Natural killer cell treated with Interleukin-12 subunit alpha and Interleukin-12 subunit beta and Interleukin-15 and Interleukin-18, amount 100 ng/mL, for 72 hours (primary cell): ENCODE measurements around the gene CCDC9B. TPM values are rescaled to one million over a fixed set of nuclear protein-coding genes. Genes with fewer than 3 reads are reported as not detected.

Experiments used
- ATAC-seq, 2 donors: fragments of 150-1000 bp; cut with Tn5 transposase in 1 of 2; sonication (Bioruptor Pico), chemical (Tn5 transposase) in 1 of 2; 2 replicates each; pipeline ENCODE4 v1.10.0; 2021
- DNase-seq: peaks from one replicate; pipeline ENCODE4 v3.0.0; 2022; ENCODE audit warnings: low spot score
- H3K27ac Mint-ChIP-seq, 2 donors: 1 replicate in 1 of 2; 2 replicates in 1 of 2; pipeline ENCODE4 v1.8.0; 2022; ENCODE audit warnings: mixed read lengths in 2 of 2, mild to moderate bottlenecking in 1 of 2, moderate library complexity in 1 of 2
- H3K27me3 Mint-ChIP-seq, 2 donors: 1 replicate in 1 of 2; 2 replicates in 1 of 2; pipeline ENCODE4 v1.8.0; 2022; ENCODE audit warnings: mixed read lengths in 2 of 2
- H3K36me3 Mint-ChIP-seq: one replicate; pipeline ENCODE4 v1.8.0; 2022; ENCODE audit warnings: mixed read lengths
- H3K4me1 Mint-ChIP-seq, 2 donors: 1 replicate in 1 of 2; 2 replicates in 1 of 2; pipeline ENCODE4 v1.8.0; 2022; ENCODE audit warnings: low read depth in 2 of 2, mixed read lengths in 2 of 2, mild to moderate bottlenecking in 1 of 2
- H3K4me3 Mint-ChIP-seq: one replicate; pipeline ENCODE4 v1.8.0; 2022; ENCODE audit warnings: mixed read lengths
- H3K9me3 Mint-ChIP-seq: 2 replicates; pipeline ENCODE4 v1.8.0; 2022; ENCODE audit warnings: mixed read lengths
- total RNA-seq, 2 donors: library from RNA; stranded (reverse); gene quantifications; one replicate each; pipeline ENCODE4 v1.2.3, GENCODE V29; 2022

The CCDC9B gene
- total RNA-seq, 2 donors from 2014 or later = 0.29 to 0.47 TPM

DNA sequence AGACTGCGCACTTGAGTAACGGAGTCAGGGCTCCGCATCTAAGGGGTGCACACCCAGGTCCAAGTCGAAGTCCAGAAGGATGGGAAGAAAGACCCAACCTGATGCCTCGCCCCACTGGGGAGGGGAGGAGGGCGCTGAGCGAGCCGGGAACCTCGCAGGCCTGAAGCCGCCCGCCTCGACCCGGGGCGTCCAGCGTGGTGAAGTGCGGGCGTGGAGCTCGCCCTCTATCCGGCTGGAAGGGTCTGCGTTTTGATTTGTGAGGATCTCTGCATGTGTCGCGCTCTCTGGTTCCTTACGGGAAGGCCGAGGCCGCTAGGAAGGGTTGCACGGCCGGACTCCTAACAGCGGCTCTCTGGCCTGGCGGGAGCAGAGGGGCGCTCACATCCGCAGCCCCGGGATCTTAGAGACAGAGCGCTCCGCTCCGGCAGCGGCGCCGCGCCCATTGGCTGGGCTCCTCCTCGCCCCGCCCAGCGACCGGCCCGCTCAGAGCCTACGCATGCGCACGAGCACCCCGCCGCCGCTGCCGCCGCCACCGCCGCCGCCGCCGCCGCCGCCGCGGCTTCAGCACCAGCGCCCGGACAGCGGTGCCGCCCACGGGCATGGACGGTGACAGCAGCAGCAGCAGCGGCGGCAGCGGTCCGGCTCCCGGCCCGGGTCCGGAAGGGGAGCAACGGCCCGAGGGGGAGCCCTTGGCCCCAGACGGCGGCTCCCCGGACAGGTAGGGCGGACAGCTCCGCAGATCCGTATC, 17.2 kb upstream of the CCDC9B start, which contains the start of gene DISP2:
TSS of gene DISP2 (plus strand) at position 497 of the 748 bp plus-strand sequence. CDS start at position 600, 103 bp downstream.
- Mint-ChIP-seq H3K4me3 (peak within 1 kb of the TSS; percentile 83), H3K9me3 (no peaks in the 10 kb centered on the region), H3K4me1 (peaks cover 8 to 14% of the 10 kb centered on the region in 2 donors), H3K36me3 (no peaks in the 10 kb centered on the region), H3K27ac (peak within 1 kb of the TSS; percentile 25 to 51), H3K27me3 (peaks cover 0 to 11% of the 10 kb centered on the region in 2 donors)
- ATAC-seq (peak; percentile 94 to 96), DNase-seq (peak; percentile 94)

DNA sequence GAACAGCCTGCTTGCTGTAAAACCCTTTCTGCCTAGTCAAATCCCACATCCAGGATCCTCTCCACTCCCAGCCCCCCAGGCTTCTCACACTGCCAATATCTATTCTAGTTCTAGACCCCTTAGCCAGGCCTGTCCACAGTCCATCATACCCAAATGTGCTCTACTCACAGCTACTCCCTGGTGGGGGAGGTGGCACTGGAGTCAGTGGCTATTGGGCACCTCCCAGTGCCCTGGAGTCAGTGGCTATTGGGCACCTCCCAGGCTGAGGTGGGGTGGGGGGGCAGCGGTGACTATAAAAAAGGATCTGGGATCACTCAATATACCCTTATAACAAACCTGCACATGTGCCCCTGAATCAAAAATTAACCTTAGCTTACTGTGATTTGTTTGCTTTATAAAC, 16.5 kb upstream of the CCDC9B start:
- ATAC-seq = no peak
- H3K4me3 Mint-ChIP-seq = peak overlapping the region; percentile 83

DNA sequence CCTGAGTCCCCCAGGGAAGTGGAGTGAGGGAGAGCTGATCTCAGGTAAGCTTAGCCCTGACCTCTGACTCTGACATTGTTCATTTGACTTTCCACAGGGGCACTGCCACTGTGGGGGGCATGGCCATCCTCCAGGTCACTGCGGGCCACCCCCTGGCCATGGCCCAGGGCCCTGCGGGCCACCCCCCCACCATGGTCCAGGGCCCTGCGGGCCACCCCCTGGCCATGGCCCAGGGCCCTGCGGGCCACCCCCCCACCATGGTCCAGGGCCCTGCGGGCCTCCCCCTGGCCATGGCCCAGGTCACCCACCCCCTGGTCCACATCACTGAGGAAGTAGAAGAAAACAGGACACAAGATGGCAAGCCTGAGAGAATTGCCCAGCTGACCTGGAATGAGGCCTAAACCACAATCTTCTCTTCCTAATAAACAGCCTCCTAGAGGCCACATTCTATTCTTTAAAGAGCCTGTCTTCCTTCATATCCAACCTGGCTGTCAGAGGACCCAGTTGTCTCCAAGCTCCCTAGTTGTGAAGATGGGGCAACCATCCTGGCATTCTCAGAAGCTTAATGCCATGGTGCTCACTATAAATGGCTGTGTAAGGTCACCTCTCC, 15.3 kb upstream of the CCDC9B start:
- Mint-ChIP-seq H3K4me3 (no peak overlapping the region), H3K9me3 (no peaks in the 10 kb centered on the region), H3K27ac (no peak overlapping the region), H3K27me3 (peaks cover 0 to 11% of the 10 kb centered on the region in 2 donors), H3K36me3 (no peaks in the 10 kb centered on the region), H3K4me1 (peaks cover 8 to 14% of the 10 kb centered on the region in 2 donors)
- DNase-seq (no peak), ATAC-seq (no peak)

More for the DNA sequence above, 16.5 kb upstream of the CCDC9B start:
- no peaks in the 10 kb centered on the region for H3K36me3 Mint-ChIP-seq
- peaks cover 8 to 14% of the 10 kb centered on the region in 2 donors for H3K4me1 Mint-ChIP-seq
- no peak for DNase-seq
- H3K27ac Mint-ChIP-seq = no peak overlapping the region
- no peaks in the 10 kb centered on the region for H3K9me3 Mint-ChIP-seq
- H3K27me3 Mint-ChIP-seq = peaks cover 0 to 11% of the 10 kb centered on the region in 2 donors

DNA sequence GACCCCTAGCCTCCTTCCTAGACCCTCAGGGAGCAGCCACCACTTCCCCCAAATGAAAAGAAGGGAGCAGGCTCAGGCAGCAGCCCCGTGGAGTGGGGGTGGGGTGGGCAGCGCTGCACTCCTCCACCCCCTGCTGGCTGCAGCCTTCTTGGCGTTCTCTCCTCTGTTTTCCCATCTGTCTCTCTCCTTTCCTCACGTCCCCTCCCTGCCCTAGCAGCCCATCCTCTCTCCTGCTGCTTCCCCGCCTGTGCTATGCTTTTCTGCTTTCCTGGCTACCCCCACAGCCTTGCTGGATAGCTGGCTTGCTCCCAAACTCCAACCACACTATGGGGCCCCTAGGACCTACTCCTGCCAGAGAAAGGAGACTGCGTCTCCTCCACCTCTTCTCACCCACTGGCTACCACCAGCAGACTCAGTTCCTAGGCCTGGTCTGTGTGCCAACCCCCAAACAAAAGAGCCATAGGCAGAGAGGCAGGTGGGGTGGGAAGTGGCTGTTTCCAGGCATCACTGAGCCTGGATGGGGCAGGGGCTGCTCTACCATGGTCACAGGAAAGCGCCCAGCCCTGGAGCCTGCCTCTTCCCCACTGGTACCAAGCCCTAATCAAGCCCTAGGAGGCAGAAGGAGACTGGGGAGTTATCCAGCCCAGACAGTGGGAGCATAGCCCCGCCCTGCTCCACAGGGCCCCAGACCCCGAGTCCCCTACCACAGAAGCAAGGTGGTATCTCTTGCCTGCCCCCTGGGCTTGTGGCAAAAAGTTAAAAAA, 13.9 kb upstream of the CCDC9B start:
- DNase-seq (no peak), ATAC-seq (no peak)
- no peaks in the 10 kb centered on the region for H3K9me3 Mint-ChIP-seq
- peaks cover 0 to 11% of the 10 kb centered on the region in 2 donors for H3K27me3 Mint-ChIP-seq
- peaks cover 8 to 14% of the 10 kb centered on the region in 2 donors for H3K4me1 Mint-ChIP-seq
- no peak overlapping the region for H3K27ac Mint-ChIP-seq
- H3K36me3 Mint-ChIP-seq = no peaks in the 10 kb centered on the region
- H3K4me3 Mint-ChIP-seq = no peak overlapping the region

DNA sequence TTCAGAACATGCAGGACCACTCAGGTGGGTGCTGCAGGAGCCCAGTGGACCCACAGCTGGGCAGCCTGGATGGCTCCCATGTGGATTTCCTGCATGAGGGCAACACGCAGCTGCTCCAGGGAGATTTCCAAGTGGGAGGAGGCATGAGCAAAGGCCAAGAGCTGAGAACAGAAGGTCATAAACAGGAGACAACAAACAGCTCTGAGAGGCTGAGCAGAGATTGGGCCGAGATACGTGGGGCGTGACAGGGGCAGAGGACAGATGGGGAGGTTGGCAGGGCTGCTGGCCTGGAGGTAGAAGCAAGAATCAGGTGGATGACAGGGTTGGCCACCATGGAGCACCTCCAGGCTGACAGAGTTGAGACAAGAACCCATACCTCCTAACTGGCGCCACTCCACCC, 13.0 kb upstream of the CCDC9B start:
- Mint-ChIP-seq H3K27ac (no peak overlapping the region), H3K9me3 (no peaks in the 10 kb centered on the region), H3K4me3 (no peak overlapping the region), H3K27me3 (peaks cover 0 to 11% of the 10 kb centered on the region in 2 donors), H3K4me1 (peaks cover 2 to 9% of the 10 kb centered on the region in 2 donors), H3K36me3 (no peaks in the 10 kb centered on the region)
- no peak for DNase-seq
- no peak for ATAC-seq

DNA sequence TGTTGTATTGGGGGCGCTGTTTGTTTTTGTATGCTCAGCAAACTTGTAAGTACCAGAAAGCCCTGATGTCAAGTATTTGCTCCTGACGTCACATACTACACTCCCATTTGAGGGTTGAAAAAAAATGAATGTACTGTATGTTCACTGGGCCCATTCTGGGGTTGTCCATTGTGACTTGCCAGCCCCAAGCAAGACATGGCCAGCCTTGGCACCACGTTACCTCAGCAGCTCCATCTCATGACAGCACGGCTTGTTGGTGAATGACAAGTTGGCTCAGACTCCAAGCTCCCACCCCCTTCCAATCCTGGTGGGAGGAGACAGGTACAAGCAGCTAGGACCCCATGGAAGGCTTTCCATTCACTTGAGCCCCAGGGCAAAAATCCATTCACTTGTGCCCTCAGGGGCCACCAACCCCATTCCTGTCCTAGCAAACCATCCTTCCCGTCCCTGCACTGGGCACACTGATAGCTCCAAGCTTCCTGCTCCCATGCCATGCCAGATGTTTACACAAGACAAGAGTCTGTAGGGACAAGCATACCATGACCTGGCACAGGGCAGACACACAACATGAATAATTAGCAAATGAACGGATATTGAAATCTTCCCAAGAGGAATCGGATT, 11.7 kb upstream of the CCDC9B start:
- no peak overlapping the region for H3K27ac Mint-ChIP-seq
- H3K27me3 Mint-ChIP-seq = peaks cover 0 to 11% of the 10 kb centered on the region in 2 donors

DNA sequence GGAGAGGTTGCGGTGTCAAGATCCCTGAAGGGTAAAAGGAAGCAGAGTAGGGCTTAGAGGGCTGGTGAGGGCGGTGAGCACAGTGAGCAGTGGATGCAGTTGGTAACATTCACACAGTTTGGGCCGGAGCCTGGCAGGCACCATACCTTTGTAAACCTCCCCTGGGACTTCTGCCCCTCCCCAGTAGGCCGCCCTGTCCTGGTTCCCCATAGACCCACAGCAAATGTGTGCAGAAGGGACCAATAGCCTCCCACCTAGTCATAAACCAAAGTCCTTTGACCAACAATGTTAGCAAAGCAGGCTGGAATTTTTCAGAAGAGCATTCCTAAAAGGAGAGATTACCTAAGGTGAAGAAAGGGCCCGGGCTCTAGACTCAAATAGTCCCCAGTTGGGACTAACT, 8.4 kb upstream of the CCDC9B start:
- no peak for DNase-seq
- H3K4me1 Mint-ChIP-seq = no peaks in the 10 kb centered on the region
- no peak overlapping the region for H3K27ac Mint-ChIP-seq
- H3K9me3 Mint-ChIP-seq = no peaks in the 10 kb centered on the region
- no peak for ATAC-seq
- no peaks in the 10 kb centered on the region for H3K36me3 Mint-ChIP-seq
- no peaks in the 10 kb centered on the region for H3K27me3 Mint-ChIP-seq
- no peak overlapping the region for H3K4me3 Mint-ChIP-seq

More for the DNA sequence above, 11.7 kb upstream of the CCDC9B start:
- no peak for ATAC-seq
- no peaks in the 10 kb centered on the region for H3K36me3 Mint-ChIP-seq
- H3K9me3 Mint-ChIP-seq = no peaks in the 10 kb centered on the region
- no peak for DNase-seq
- no peak overlapping the region for H3K4me3 Mint-ChIP-seq
- peaks cover 0 to 5% of the 10 kb centered on the region in 2 donors for H3K4me1 Mint-ChIP-seq

DNA sequence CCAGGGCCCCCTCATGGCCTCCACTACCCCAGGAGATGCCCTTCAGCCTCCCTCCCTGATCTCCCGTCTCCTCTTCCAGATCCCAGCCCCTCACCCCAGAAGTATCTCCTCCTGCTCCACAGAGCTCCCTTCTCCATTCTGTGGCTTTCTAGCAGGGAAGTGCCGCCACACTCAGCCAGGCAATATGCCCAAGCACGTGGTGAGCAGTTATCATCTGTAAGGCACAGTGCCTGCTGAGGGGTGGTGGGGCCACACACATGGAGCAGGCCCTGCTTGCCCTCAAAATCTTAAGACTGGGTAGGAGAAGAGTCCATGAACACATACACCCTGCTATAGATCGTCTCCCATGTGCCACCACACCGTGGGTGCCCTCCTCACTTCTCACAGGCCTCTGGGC, 7.7 kb upstream of the CCDC9B start:
- H3K36me3 Mint-ChIP-seq = no peaks in the 10 kb centered on the region
- no peaks in the 10 kb centered on the region for H3K9me3 Mint-ChIP-seq
- no peak overlapping the region for H3K27ac Mint-ChIP-seq
- DNase-seq = no peak
- H3K27me3 Mint-ChIP-seq = no peaks in the 10 kb centered on the region
- ATAC-seq = no peak
- no peaks in the 10 kb centered on the region for H3K4me1 Mint-ChIP-seq
- no peak overlapping the region for H3K4me3 Mint-ChIP-seq

DNA sequence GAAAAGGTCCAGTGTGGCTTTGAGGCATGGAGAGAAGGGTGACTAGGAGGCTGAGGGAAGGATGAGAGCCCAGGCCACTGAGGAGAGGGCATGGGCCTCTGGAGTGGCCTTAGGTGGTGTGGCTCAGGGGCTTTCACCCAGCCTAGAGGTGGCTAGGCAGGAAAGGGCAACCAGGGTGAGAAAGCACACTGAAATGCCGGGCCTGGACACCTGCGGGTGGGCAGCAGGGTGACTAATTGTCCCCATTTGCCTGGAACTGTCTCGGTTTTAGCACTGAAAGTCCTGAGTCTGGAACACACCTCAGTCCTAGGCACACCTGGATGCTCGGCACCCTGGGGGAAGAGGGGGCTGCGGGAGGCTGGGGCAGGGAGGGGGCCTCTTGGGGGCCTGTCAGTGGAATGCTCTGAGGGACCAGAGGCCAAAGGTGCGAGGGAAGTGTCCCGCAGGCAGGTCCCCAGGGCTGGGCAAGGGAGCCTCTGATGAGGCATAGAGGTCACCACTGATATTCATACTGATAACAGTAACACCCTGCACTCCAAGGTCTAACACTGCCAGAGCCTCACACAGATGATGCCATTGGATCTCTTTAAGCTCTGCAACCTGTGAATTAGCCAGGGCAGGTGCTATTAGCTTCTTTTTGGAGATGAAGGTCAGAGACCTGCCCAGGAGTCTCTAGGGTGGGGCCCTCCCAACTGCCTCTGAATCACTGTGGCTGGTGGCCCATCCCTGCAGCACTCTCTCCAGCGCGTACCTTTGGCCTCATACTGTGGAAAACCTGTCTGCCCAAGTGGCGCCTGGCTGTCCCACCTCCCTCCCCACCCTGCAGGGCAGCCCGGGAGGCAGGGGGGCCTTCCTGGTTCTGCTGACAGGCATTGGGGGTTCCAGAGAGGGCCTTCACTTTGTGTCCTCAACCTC, 7.1 kb upstream of the CCDC9B start:
- ATAC-seq (no peak), DNase-seq (no peak)
- Mint-ChIP-seq H3K9me3 (no peaks in the 10 kb centered on the region), H3K27me3 (no peaks in the 10 kb centered on the region), H3K36me3 (no peaks in the 10 kb centered on the region), H3K4me1 (no peaks in the 10 kb centered on the region), H3K4me3 (no peak overlapping the region), H3K27ac (no peak overlapping the region)

DNA sequence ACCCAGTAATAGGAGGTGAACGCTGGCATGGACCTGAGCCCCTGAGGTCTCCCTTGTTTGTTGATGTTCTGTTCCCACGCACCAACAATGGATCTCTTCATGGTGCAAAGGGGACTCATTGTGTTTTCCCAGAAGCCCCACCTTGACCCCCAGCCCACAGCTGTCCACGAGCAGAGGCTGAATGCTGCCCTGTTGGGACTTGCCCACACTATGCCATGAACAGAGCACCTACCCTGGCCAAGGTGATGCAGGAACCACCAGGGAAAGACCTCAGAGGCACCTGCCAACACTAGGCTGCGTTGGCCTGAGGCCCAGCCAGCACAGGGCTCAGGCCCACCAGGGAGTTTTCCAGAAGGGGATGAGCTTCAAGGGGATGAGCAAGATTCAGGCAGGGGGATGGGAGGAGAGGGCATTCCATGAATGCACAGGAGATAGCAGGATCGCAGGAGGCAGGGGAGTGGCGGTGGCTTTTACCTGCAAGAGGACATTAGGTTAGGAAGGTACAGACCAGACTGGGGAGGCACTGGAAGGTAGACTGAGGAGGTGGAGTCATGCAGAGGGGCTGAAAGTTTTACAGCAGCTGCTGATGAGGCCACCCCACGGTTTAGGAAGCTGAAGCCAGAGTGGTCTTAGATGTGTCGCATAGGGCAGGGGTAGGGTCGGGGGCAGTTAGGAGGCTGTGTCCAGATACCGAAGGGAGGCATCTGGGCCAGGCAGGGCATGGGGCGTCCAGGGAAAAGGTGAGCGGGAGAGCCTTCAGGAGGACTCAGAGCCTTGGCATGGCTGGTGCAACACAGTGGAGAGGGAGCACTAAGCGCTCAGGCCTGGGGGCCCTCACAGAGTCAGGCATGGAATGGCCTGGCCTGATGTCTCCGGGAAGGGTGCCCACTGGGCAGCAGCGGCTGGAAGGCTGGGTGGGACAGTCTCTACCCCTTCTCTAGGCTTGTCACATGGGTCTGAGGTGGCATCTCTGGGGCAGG, 6.1 kb upstream of the CCDC9B start:
- no peak overlapping the region for H3K4me3 Mint-ChIP-seq
- no peaks in the 10 kb centered on the region for H3K9me3 Mint-ChIP-seq
- H3K27me3 Mint-ChIP-seq = no peaks in the 10 kb centered on the region
- no peaks in the 10 kb centered on the region for H3K36me3 Mint-ChIP-seq
- no peak for DNase-seq
- ATAC-seq = no peak
- no peak overlapping the region for H3K27ac Mint-ChIP-seq
- no peaks in the 10 kb centered on the region for H3K4me1 Mint-ChIP-seq

DNA sequence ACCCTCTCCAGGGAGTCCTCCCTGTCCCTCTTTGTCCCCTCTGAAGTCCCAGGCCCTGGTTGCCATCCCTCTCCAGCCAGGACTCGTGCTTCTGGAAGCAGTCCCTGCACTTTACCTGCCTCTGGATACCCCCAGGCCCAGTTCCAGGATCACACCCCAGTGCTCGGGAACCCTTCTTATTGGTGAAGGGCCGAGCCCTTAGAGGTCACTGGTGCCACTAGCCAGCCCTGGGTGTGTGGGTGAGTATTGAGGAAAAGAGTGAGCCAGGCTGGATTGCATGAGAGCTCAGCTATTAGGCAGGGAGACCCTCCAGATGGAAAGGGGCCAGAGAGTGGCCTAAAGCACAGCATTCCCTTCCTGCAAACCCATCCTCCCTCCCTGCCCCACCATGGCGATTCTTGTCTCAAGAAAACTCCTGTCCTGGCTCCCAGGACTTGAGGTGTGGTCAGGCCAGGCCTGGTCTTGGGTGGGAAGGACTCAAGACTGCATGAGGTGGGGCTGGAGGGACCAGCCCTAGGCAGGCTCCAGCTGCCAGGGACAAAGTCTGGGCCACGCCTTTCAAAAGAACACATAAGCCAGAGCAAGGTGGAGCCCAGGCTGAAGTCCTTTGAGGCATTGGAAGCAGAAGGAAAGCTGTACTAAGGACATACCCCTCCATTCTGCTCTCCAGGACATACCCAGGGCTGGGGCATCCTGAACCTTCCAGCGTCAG, 5.3 kb upstream of the CCDC9B start:
- no peaks in the 10 kb centered on the region for H3K9me3 Mint-ChIP-seq
- DNase-seq = no peak
- H3K36me3 Mint-ChIP-seq = no peaks in the 10 kb centered on the region
- no peaks in the 10 kb centered on the region for H3K27me3 Mint-ChIP-seq
- no peak overlapping the region for H3K4me3 Mint-ChIP-seq
- no peak for ATAC-seq
- H3K27ac Mint-ChIP-seq = no peak overlapping the region
- no peaks in the 10 kb centered on the region for H3K4me1 Mint-ChIP-seq
